Neural cell (in vitro differentiated cells): ENCODE data around the gene PLD6.

ENCODE experiments used
- CTCF ChIP-seq: fragments of 450-650 bp; IDR thresholded peaks from 2 replicates; pipeline ENCODE4 v1.5.1; 2014; ENCODE audit warnings: antibody characterized with exemption, mild to moderate bottlenecking, moderate library complexity; ENCODE audit not compliant: poor library complexity, severe bottlenecking
- EP300 ChIP-seq: fragments of 450-650 bp; conservative IDR thresholded peaks from 2 replicates; pipeline ENCODE4 v1.6.1; 2014; ENCODE audit warnings: antibody characterized with exemption, mild to moderate bottlenecking, moderate library complexity; ENCODE audit not compliant: poor library complexity, severe bottlenecking
- EZH2 ChIP-seq: fragments of 200-600, 300-800 bp; shearing (Covaris generic), sonication (generic); IDR thresholded peaks from 2 replicates; pipeline ENCODE4 v1.6.1; 2014; ENCODE audit warnings: antibody characterized with exemption, low read length, borderline replicate concordance, mild to moderate bottlenecking; ENCODE audit not compliant: insufficient read depth, poor library complexity, severe bottlenecking
- RAD21 ChIP-seq: fragments of 450-650 bp; conservative IDR thresholded peaks from 2 replicates; pipeline ENCODE4 v1.6.1; 2014; ENCODE audit warnings: antibody characterized with exemption, mild to moderate bottlenecking, moderate library complexity
- REST ChIP-seq: IDR thresholded peaks from 2 replicates; pipeline ENCODE4 v1.6.1; 2012; ENCODE audit warnings: borderline replicate concordance
- SMC3 ChIP-seq: fragments of 450-650 bp; conservative IDR thresholded peaks from 2 replicates; pipeline ENCODE4 v1.6.1; 2014; ENCODE audit warnings: antibody characterized with exemption, mild to moderate bottlenecking, moderate library complexity; ENCODE audit not compliant: poor library complexity
- TAF1 ChIP-seq: IDR thresholded peaks from 2 replicates; pipeline ENCODE4 v1.6.1; 2012; ENCODE audit warnings: low read depth

GRCh38 chr17:17186551-17187505 lies 19.3 kb downstream of the PLD6 start:
- TF ChIP-seq CTCF (no peak), REST (no peak), TAF1 (no peak), SMC3 (no peak), EP300 (no peak), EZH2 (no peak), RAD21 (no peak)
